ENCODE measurements around the gene NSUN6. TPM values are rescaled to one million over a fixed set of nuclear protein-coding genes. Genes with fewer than 3 reads are reported as not detected.

The NSUN6 gene
- total and polyA plus RNA-seq, 2 experiments from 2014 or later: 18.1 to 37.4 TPM

DNA sequence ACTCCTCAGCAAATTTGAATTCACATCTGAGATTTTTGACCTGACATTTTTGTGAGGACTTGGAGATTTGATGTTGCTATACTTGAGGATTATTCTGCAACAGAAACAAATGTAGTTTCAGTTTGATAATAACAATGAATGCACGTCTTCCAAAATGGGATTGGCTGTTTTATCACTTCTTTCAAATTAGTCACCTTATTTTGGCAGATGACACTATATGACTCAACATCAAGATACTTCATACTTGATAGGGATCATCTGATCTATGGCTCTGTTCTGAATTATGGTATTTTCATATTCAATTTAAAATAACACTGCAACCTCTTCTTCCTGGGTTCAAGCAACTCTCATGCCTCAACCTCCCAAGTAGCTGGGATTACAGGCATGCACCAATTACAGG, 32.0 kb upstream of the NSUN6 start:
- peaks cover 7% of the 10 kb centered on the region; the same call in 1 of the 3 replicates for H3K36me3 Mint-ChIP-seq (ENCODE audit: low read depth)
- H3K27me3 Mint-ChIP-seq (ENCODE audit: insufficient read depth, low read depth, poor library complexity): no peaks in the 10 kb centered on the region
- Histone ChIP-seq H2AFZ (no peak overlapping the region), H3K4me3 (no peak overlapping the region), H3K27me3 (ENCODE audit: insufficient read depth) (no peaks in the 10 kb centered on the region), H3K36me3 (ENCODE audit: insufficient read depth) (no peaks in the 10 kb centered on the region), H4K20me1 (replicated peaks; ENCODE audit: insufficient read depth) (no peaks in the 10 kb centered on the region), H3K79me2 (replicated peaks; ENCODE audit: insufficient read depth) (no peaks in the 10 kb centered on the region), H3K9me2 (ENCODE audit: insufficient read depth) (no peaks in the 10 kb centered on the region), H3F3A (replicated peaks; ENCODE audit: low read depth) (no peaks in the 10 kb centered on the region), H3K27ac (ENCODE audit: low read depth) (no peak overlapping the region), H3K4me1 (ENCODE audit: insufficient read depth) (peaks cover 4% of the 10 kb centered on the region; the same call in 1 of the 2 replicates), H3K4me2 (no peak overlapping the region)
- H3K4me3 Mint-ChIP-seq: no peak overlapping the region
- no peak for TF ChIP-seq POLR2AphosphoS5 (IDR thresholded peaks at IDR 0.05; ENCODE audit: low read depth)
- TF ChIP-seq ZNF331 (CRISPR knock-in tag; IDR thresholded peaks at IDR 0.05; ENCODE audit: low read depth): no peak
- TF ChIP-seq, protein P1, sequence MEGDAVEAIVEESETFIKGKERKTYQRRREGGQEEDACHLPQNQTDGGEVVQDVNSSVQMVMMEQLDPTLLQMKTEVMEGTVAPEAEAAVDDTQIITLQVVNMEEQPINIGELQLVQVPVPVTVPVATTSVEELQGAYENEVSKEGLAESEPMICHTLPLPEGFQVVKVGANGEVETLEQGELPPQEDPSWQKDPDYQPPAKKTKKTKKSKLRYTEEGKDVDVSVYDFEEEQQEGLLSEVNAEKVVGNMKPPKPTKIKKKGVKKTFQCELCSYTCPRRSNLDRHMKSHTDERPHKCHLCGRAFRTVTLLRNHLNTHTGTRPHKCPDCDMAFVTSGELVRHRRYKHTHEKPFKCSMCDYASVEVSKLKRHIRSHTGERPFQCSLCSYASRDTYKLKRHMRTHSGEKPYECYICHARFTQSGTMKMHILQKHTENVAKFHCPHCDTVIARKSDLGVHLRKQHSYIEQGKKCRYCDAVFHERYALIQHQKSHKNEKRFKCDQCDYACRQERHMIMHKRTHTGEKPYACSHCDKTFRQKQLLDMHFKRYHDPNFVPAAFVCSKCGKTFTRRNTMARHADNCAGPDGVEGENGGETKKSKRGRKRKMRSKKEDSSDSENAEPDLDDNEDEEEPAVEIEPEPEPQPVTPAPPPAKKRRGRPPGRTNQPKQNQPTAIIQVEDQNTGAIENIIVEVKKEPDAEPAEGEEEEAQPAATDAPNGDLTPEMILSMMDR (conservative IDR thresholded peaks at IDR 0.05; ENCODE audit: low read depth in 2 of 2): no peak
- TF ChIP-seq STAT1 (IDR thresholded peaks at IDR 0.05; ENCODE audit: unreplicated experiment): no peak
- TF ChIP-seq, protein P2, sequence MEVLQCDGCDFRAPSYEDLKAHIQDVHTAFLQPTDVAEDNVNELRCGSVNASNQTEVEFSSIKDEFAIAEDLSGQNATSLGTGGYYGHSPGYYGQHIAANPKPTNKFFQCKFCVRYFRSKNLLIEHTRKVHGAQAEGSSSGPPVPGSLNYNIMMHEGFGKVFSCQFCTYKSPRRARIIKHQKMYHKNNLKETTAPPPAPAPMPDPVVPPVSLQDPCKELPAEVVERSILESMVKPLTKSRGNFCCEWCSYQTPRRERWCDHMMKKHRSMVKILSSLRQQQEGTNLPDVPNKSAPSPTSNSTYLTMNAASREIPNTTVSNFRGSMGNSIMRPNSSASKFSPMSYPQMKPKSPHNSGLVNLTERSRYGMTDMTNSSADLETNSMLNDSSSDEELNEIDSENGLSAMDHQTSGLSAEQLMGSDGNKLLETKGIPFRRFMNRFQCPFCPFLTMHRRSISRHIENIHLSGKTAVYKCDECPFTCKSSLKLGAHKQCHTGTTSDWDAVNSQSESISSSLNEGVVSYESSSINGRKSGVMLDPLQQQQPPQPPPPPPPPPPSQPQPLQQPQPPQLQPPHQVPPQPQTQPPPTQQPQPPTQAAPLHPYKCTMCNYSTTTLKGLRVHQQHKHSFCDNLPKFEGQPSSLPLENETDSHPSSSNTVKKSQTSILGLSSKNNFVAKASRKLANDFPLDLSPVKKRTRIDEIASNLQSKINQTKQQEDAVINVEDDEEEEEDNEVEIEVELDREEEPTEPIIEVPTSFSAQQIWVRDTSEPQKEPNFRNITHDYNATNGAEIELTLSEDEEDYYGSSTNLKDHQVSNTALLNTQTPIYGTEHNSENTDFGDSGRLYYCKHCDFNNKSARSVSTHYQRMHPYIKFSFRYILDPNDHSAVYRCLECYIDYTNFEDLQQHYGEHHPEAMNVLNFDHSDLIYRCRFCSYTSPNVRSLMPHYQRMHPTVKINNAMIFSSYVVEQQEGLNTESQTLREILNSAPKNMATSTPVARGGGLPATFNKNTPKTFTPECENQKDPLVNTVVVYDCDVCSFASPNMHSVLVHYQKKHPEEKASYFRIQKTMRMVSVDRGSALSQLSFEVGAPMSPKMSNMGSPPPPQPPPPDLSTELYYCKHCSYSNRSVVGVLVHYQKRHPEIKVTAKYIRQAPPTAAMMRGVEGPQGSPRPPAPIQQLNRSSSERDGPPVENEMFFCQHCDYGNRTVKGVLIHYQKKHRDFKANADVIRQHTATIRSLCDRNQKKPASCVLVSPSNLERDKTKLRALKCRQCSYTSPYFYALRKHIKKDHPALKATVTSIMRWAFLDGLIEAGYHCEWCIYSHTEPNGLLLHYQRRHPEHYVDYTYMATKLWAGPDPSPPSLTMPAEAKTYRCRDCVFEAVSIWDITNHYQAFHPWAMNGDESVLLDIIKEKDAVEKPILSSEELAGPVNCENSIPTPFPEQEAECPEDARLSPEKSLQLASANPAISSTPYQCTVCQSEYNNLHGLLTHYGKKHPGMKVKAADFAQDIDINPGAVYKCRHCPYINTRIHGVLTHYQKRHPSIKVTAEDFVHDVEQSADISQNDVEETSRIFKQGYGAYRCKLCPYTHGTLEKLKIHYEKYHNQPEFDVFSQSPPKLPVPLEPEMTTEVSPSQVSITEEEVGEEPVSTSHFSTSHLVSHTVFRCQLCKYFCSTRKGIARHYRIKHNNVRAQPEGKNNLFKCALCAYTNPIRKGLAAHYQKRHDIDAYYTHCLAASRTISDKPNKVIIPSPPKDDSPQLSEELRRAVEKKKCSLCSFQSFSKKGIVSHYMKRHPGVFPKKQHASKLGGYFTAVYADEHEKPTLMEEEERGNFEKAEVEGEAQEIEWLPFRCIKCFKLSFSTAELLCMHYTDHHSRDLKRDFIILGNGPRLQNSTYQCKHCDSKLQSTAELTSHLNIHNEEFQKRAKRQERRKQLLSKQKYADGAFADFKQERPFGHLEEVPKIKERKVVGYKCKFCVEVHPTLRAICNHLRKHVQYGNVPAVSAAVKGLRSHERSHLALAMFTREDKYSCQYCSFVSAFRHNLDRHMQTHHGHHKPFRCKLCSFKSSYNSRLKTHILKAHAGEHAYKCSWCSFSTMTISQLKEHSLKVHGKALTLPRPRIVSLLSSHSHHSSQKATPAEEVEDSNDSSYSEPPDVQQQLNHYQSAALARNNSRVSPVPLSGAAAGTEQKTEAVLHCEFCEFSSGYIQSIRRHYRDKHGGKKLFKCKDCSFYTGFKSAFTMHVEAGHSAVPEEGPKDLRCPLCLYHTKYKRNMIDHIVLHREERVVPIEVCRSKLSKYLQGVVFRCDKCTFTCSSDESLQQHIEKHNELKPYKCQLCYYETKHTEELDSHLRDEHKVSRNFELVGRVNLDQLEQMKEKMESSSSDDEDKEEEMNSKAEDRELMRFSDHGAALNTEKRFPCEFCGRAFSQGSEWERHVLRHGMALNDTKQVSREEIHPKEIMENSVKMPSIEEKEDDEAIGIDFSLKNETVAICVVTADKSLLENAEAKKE (CRISPR knock-in tag; IDR thresholded peaks at IDR 0.05): no peak
- TF ChIP-seq ZNF114 (CRISPR knock-in tag; IDR thresholded peaks at IDR 0.05): no peak
- no peak for TF ChIP-seq EZH2 (IDR thresholded peaks at IDR 0.05; ENCODE audit: low read depth, unreplicated experiment)
- TF ChIP-seq JUNB (IDR thresholded peaks at IDR 0.05; ENCODE audit: unreplicated experiment): no peak
- TF ChIP-seq EZH2phosphoT487 (IDR thresholded peaks at IDR 0.05; ENCODE audit: unreplicated experiment): no peak
- no peak for TF ChIP-seq NANOG (IDR thresholded peaks at IDR 0.05; ENCODE audit: borderline replicate concordance)
- TF ChIP-seq, protein P3, sequence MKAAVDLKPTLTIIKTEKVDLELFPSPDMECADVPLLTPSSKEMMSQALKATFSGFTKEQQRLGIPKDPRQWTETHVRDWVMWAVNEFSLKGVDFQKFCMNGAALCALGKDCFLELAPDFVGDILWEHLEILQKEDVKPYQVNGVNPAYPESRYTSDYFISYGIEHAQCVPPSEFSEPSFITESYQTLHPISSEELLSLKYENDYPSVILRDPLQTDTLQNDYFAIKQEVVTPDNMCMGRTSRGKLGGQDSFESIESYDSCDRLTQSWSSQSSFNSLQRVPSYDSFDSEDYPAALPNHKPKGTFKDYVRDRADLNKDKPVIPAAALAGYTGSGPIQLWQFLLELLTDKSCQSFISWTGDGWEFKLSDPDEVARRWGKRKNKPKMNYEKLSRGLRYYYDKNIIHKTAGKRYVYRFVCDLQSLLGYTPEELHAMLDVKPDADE (IDR thresholded peaks at IDR 0.05): no peak
- TF ChIP-seq, protein P4, sequence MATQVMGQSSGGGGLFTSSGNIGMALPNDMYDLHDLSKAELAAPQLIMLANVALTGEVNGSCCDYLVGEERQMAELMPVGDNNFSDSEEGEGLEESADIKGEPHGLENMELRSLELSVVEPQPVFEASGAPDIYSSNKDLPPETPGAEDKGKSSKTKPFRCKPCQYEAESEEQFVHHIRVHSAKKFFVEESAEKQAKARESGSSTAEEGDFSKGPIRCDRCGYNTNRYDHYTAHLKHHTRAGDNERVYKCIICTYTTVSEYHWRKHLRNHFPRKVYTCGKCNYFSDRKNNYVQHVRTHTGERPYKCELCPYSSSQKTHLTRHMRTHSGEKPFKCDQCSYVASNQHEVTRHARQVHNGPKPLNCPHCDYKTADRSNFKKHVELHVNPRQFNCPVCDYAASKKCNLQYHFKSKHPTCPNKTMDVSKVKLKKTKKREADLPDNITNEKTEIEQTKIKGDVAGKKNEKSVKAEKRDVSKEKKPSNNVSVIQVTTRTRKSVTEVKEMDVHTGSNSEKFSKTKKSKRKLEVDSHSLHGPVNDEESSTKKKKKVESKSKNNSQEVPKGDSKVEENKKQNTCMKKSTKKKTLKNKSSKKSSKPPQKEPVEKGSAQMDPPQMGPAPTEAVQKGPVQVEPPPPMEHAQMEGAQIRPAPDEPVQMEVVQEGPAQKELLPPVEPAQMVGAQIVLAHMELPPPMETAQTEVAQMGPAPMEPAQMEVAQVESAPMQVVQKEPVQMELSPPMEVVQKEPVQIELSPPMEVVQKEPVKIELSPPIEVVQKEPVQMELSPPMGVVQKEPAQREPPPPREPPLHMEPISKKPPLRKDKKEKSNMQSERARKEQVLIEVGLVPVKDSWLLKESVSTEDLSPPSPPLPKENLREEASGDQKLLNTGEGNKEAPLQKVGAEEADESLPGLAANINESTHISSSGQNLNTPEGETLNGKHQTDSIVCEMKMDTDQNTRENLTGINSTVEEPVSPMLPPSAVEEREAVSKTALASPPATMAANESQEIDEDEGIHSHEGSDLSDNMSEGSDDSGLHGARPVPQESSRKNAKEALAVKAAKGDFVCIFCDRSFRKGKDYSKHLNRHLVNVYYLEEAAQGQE (IDR thresholded peaks at IDR 0.05; ENCODE audit: unreplicated experiment): no peak
- TF ChIP-seq CREB1 (CRISPR knock-in tag; IDR thresholded peaks at IDR 0.05; ENCODE audit: low read depth): no peak
- ATAC-seq (no peak), DNase-seq (ENCODE audit: low spot score) (no peak)
- no peak overlapping the region for H3K27ac Mint-ChIP-seq
- H3K9me3 Mint-ChIP-seq: no peaks in the 10 kb centered on the region
- H3K4me1 Mint-ChIP-seq: peaks cover 4% of the 10 kb centered on the region; the same call in 2 of the 3 replicates
